ENCODE measurements around the gene PRMT1. TPM values are rescaled to one million over a fixed set of nuclear protein-coding genes. Genes with fewer than 3 reads are reported as not detected.
"Not testable (repeated sequence)": the region's sequence is repeated elsewhere in the genome, so short reads cannot be mapped to it uniquely, and the experiment has no call there.

PRMT1 gene
- 100 to 1,000 TPM in 3 of 4 donors, 10 to 100 TPM in 1; 78.5 to 274 (median 217) TPM for total RNA-seq

DNA sequence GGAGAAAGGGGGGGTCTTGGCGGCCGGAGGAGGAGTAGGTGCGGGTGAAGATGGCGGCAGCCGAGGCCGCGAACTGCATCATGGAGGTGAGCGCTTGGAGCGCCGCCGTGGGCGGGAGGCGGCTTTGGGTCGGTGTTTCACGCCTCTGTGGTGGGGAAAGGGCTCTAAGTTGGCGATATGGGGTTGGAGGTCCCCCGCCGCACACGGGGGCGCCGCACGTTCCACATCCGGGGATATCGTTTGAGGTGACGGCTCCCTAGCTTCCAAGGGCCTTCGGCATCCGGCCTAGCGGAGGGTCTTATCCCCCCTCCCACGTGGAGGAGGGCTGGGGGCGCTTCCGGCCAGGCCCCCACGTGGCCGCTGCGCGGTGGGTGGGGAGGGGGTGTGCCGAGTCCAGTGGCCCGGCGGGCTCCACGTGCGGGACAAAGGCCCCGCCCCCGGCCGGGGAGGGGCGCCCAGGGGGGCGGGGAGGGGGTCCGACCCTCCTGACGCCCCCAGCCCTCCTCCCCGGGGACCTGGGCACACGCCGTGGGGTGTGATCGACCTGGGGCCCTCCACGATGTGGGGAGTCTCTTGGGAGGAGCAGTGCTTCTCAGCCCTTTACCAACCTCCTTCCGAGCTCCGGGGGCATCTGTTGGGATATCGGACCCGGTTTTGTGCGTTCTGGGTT, at the start of gene PRMT1:
Gene PRMT1, plus strand, starts transcription at position 41 of the 670 bp plus-strand sequence. Its CDS starts 10 bp downstream, at position 51.
- Histone ChIP-seq H3K4me1 (peaks cover 0 to 4% of the 10 kb centered on the region in 2 donors), H3K27ac (peak within 1 kb of the TSS; percentile 94 to 95), H3K36me3 (no peaks in the 10 kb centered on the region), H3K4me3 (peak within 1 kb of the TSS; percentile 64 to 86), H3K27me3 (no peaks in the 10 kb centered on the region), H3K9me3 (no peaks in the 10 kb centered on the region)
- no peak for DNase-seq
- intact Hi-C loops (cut with DNase I; ENCODE audit: low total_unique reads), result no loop called here
- peak; percentile 83 to 91 for TF ChIP-seq POLR2A (IDR thresholded peaks at IDR 0.05)
- TF ChIP-seq, protein P1, sequence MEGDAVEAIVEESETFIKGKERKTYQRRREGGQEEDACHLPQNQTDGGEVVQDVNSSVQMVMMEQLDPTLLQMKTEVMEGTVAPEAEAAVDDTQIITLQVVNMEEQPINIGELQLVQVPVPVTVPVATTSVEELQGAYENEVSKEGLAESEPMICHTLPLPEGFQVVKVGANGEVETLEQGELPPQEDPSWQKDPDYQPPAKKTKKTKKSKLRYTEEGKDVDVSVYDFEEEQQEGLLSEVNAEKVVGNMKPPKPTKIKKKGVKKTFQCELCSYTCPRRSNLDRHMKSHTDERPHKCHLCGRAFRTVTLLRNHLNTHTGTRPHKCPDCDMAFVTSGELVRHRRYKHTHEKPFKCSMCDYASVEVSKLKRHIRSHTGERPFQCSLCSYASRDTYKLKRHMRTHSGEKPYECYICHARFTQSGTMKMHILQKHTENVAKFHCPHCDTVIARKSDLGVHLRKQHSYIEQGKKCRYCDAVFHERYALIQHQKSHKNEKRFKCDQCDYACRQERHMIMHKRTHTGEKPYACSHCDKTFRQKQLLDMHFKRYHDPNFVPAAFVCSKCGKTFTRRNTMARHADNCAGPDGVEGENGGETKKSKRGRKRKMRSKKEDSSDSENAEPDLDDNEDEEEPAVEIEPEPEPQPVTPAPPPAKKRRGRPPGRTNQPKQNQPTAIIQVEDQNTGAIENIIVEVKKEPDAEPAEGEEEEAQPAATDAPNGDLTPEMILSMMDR (IDR thresholded peaks at IDR 0.05), result no peak

GRCh38 chr19:49629659-49630058, 47.4 kb upstream of the PRMT1 start:
- no peak for DNase-seq

DNA sequence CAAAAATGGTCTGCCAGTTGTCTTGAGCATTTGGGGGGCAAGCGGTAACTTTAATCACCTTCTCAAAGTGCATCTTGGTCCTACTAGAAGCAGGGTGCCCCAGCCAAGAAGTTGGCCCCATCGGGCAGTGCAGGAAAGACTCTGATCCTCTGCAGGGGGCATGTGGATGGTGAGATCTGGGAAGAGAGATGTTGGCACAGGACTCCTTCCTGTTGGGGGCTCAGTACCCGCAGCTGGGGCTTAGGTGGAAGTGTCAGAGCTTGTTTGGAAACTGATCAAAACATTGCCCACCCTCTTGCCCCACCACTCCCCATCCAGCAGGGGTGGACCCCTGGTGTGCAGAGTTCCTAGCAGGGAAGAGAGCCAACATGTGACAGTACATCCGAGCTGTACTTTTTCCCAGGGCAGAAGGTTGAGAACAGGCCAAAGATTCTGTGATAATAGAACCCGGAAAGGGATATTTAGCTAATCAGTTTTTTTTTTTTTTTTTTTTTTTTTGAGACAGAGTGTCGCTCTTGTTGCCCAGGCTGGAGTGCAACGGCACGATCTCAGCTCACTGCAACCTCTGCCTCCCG, 46.0 kb upstream of the PRMT1 start:
- no peaks in the 10 kb centered on the region for H3K27me3 ChIP-seq
- intact Hi-C loops (cut with DNase I; ENCODE audit: low total_unique reads), result no loop called here
- no peaks in the 10 kb centered on the region for H3K4me1 ChIP-seq
- peak overlapping the region in 1 of 2 donors; percentile 45 for H3K27ac ChIP-seq
- no peaks in the 10 kb centered on the region for H3K36me3 ChIP-seq
- no peak for DNase-seq
- no peak overlapping the region for H3K4me3 ChIP-seq
- no peaks in the 10 kb centered on the region for H3K9me3 ChIP-seq
- TF ChIP-seq, protein P1 (IDR thresholded peaks at IDR 0.05), result no peak
- TF ChIP-seq POLR2A (IDR thresholded peaks at IDR 0.05), result no peak

More at GRCh38 chr19:49629659-49630058, 47.4 kb upstream of the PRMT1 start:
- intact Hi-C loops (cut with DNase I; ENCODE audit: low total_unique reads), result no loop called here
- Histone ChIP-seq H3K27ac (no peak overlapping the region), H3K4me1 (no peaks in the 10 kb centered on the region), H3K4me3 (no peak overlapping the region), H3K36me3 (no peaks in the 10 kb centered on the region), H3K9me3 (no peaks in the 10 kb centered on the region), H3K27me3 (no peaks in the 10 kb centered on the region)
- no peak for TF ChIP-seq POLR2A (IDR thresholded peaks at IDR 0.05)
- TF ChIP-seq, protein P1 (IDR thresholded peaks at IDR 0.05), result no peak

DNA sequence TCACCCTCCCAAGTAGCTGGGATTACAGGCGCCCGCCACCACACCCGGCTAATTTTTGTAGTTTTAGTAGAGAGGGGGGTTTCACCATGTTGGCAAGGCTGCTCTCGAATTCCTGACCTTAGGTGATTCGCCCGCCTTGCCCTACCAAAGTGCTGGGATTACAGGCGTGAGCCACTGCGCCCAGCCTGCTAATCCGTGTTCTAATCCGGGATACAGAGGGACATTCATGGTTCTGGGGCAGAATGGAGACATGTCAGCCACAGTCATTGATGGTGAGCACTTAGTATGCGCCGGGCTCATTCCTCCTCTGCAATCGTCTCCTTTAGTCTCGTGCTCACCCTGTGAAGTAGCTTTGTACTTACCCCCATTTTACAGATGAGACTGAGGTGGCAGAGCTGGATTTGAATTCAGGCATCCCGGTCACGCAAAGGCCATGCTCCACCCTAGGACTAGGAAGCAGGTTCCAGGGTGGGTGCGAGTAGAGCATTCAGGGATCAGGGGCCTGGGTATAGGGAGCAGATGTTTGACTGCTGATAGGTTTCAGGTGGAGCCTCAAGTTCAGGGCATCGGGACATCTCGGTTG, 45.4 kb upstream of the PRMT1 start:
- Histone ChIP-seq H3K27ac (no peak overlapping the region), H3K9me3 (no peaks in the 10 kb centered on the region), H3K4me1 (no peaks in the 10 kb centered on the region), H3K4me3 (no peak overlapping the region), H3K36me3 (no peaks in the 10 kb centered on the region), H3K27me3 (no peaks in the 10 kb centered on the region)
- intact Hi-C loops (cut with DNase I; ENCODE audit: low total_unique reads), result no loop called here
- TF ChIP-seq, protein P1 (IDR thresholded peaks at IDR 0.05), result no peak
- TF ChIP-seq POLR2A (IDR thresholded peaks at IDR 0.05), result no peak
- DNase-seq, result no peak

DNA sequence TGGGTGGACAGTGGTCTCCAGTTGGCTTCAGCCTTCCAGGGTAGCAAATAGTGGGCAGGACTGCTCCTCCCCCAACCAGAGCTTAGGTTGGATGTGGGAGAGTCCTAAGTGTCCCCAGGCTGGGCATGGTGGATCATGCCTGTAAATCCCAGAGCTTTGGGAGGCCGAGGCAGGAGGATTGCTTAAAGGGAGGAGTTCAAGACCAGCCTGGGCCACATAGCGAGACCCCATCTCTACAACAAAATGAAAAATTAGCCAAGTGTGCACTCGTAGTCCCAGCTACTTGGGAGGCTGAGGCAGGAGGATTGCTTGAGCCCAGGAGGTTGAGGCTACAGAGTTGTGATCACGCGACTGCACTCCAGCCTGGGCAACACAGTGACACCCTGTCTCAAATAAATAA, 44.5 kb upstream of the PRMT1 start:
- H3K4me3 ChIP-seq, result no peak overlapping the region
- DNase-seq, result no peak
- no peaks in the 10 kb centered on the region for H3K9me3 ChIP-seq
- TF ChIP-seq, protein P1 (IDR thresholded peaks at IDR 0.05), result no peak
- TF ChIP-seq POLR2A (IDR thresholded peaks at IDR 0.05), result no peak
- no peaks in the 10 kb centered on the region for H3K36me3 ChIP-seq
- intact Hi-C loops (cut with DNase I; ENCODE audit: low total_unique reads), result no loop called here
- H3K4me1 ChIP-seq, result no peaks in the 10 kb centered on the region
- no peaks in the 10 kb centered on the region for H3K27me3 ChIP-seq
- no peak overlapping the region for H3K27ac ChIP-seq

DNA sequence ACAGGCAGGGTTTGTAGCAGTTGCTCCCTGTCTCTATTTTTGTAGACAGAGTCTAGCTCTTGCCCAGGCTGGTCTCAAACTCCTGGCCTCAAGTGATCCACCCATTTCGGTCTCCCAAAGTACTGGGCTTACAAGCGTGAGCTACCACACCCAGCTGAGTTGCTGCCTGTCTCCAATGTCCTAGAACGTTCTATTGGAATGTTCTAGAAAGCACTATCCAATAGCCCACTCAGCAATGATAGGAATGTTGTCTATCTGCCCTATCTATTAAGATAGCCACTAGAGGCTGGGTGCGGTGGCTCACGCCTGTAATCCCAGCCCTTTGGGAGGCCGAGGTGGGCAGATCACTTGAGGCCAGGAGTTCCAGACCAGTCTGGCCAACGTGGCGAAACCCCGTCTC, 43.8 kb upstream of the PRMT1 start:
- H3K27me3 ChIP-seq; H3K4me3 ChIP-seq; H3K36me3 ChIP-seq; H3K4me1 ChIP-seq; intact Hi-C loops (cut with DNase I; ENCODE audit: low total_unique reads); H3K27ac ChIP-seq; H3K9me3 ChIP-seq; DNase-seq: not testable (repeated sequence)

Data from uterus (tissue), 4 donors.